H9 (cell line): ENCODE data around the gene OGFR. TPM values are rescaled to one million over a fixed set of nuclear protein-coding genes. Genes with fewer than 3 reads are reported as not detected.

Source experiments
- DNase-seq: peaks from one replicate; pipeline ENCODE4 v3.0.0-alpha.2; 2017
- H2AFZ ChIP-seq: one replicate; pipeline ENCODE4 v1.6.1; 2013; ENCODE audit warnings: mild to moderate bottlenecking, low read length, control low read depth, moderate library complexity
- H2AK5ac ChIP-seq: 2 replicates; pipeline ENCODE4 v1.6.1; 2013; ENCODE audit warnings: low read length, control low read depth, mixed read lengths; ENCODE audit not compliant: insufficient read length
- H2BK120ac ChIP-seq: one replicate; pipeline ENCODE4 v1.6.1; 2013; ENCODE audit warnings: low read depth, mild to moderate bottlenecking, low read length, control low read depth, inconsistent platforms; ENCODE audit not compliant: poor library complexity, severe bottlenecking
- H2BK12ac ChIP-seq: 2 replicates; pipeline ENCODE4 v1.6.1; 2013; ENCODE audit warnings: low read length, control low read depth, mixed read lengths, low read depth; ENCODE audit not compliant: insufficient read length
- H2BK15ac ChIP-seq: 2 replicates; pipeline ENCODE4 v1.6.1; 2013; ENCODE audit warnings: low read depth, low read length, control low read depth
- H2BK20ac ChIP-seq: one replicate; pipeline ENCODE4 v1.6.1; 2013; ENCODE audit warnings: low read depth, mild to moderate bottlenecking, low read length, control low read depth, inconsistent platforms; ENCODE audit not compliant: poor library complexity, severe bottlenecking
- H2BK5ac ChIP-seq: 2 replicates; pipeline ENCODE4 v1.6.1; 2013; ENCODE audit warnings: low read length, control low read depth, mixed read lengths; ENCODE audit not compliant: insufficient read length
- H3K14ac ChIP-seq: 2 replicates; pipeline ENCODE4 v1.6.1; 2013; ENCODE audit warnings: low read length, control low read depth; ENCODE audit not compliant: insufficient read depth
- H3K18ac ChIP-seq: 2 replicates; pipeline ENCODE4 v1.6.1; 2013; ENCODE audit warnings: low read depth, mild to moderate bottlenecking, mixed read lengths, low read length, control low read depth; ENCODE audit not compliant: insufficient read length
- H3K23ac ChIP-seq: 2 replicates; pipeline ENCODE4 v1.6.1; 2013; ENCODE audit warnings: low read length, control low read depth, mixed read lengths, low read depth; ENCODE audit not compliant: insufficient read length
- H3K23me2 ChIP-seq: 2 replicates; pipeline ENCODE4 v1.6.1; 2013; ENCODE audit warnings: low read depth, mild to moderate bottlenecking, mixed read lengths, low read length, control low read depth; ENCODE audit not compliant: insufficient read length, poor library complexity, severe bottlenecking
- H3K27ac ChIP-seq: 2 replicates; pipeline ENCODE4 v1.5.1; 2013; ENCODE audit warnings: low read length, control low read depth, mixed read lengths, low read depth; ENCODE audit not compliant: insufficient read length
- H3K27me3 ChIP-seq: 2 replicates; pipeline ENCODE4 v1.6.1; 2013; ENCODE audit warnings: low read length, control low read depth, inconsistent platforms; ENCODE audit not compliant: insufficient read depth
- H3K4ac ChIP-seq: 2 replicates; pipeline ENCODE4 v1.6.1; 2013; ENCODE audit warnings: low read depth, mild to moderate bottlenecking, control low read depth, inconsistent platforms, low read length, moderate library complexity
- H3K4me1 ChIP-seq: 2 replicates; pipeline ENCODE4 v1.6.1; 2013; ENCODE audit warnings: low read length, control low read depth, inconsistent platforms; ENCODE audit not compliant: insufficient read depth
- H3K4me2 ChIP-seq: 2 replicates; pipeline ENCODE4 v1.6.1; 2013; ENCODE audit warnings: low read length, control low read depth, mixed read lengths; ENCODE audit not compliant: insufficient read length, insufficient read depth
- H3K56ac ChIP-seq: 2 replicates; pipeline ENCODE4 v1.6.1; 2013; ENCODE audit warnings: low read depth, mild to moderate bottlenecking, mixed read lengths, low read length, control low read depth; ENCODE audit not compliant: insufficient read length
- H3K79me1 ChIP-seq: 2 replicates; pipeline ENCODE4 v1.6.1; 2013; ENCODE audit warnings: low read depth, mild to moderate bottlenecking, moderate library complexity, low read length, control low read depth, inconsistent platforms; ENCODE audit not compliant: insufficient read depth, poor library complexity, severe bottlenecking
- H3K79me2 ChIP-seq: 2 replicates; pipeline ENCODE4 v1.6.1; 2013; ENCODE audit warnings: low read length, control low read depth, inconsistent platforms; ENCODE audit not compliant: insufficient read depth
- H3K9ac ChIP-seq: 2 replicates; pipeline ENCODE4 v1.6.1; 2013; ENCODE audit warnings: low read length, control low read depth, mixed read lengths; ENCODE audit not compliant: insufficient read length; ENCODE audit errors: extremely low read depth
- H3K9me3 ChIP-seq: one replicate; pipeline ENCODE4 v1.6.1; 2013; ENCODE audit warnings: low read depth, low read length, inconsistent platforms; ENCODE audit not compliant: control insufficient read depth
- H3T11ph ChIP-seq: one replicate; pipeline ENCODE4 v1.6.1; 2013; ENCODE audit warnings: mild to moderate bottlenecking, low read length, control low read depth, inconsistent platforms
- H4K20me1 ChIP-seq: one replicate; pipeline ENCODE4 v1.6.1; 2013; ENCODE audit not compliant: control insufficient read depth, insufficient read length, insufficient read depth
- H4K5ac ChIP-seq: 2 replicates; pipeline ENCODE4 v1.6.1; 2013; ENCODE audit warnings: low read depth, mild to moderate bottlenecking, mixed read lengths, low read length, control low read depth; ENCODE audit not compliant: insufficient read length
- H4K8ac ChIP-seq: replicated peaks from 2 replicates; pipeline ENCODE4 v1.6.1; 2013; ENCODE audit warnings: low read length, control low read depth, mixed read lengths, low read depth; ENCODE audit not compliant: insufficient read length
- H4K91ac ChIP-seq: 2 replicates; pipeline ENCODE4 v1.6.1; 2013; ENCODE audit warnings: low read depth, mild to moderate bottlenecking, moderate library complexity, mixed read lengths, low read length, control low read depth; ENCODE audit not compliant: insufficient read length
- H3K27ac Mint-ChIP-seq, 3 experiments: 2 replicates in 2 of 3; 3 replicates in 1 of 3; pipeline ENCODE4 v1.8.0; 2020 to 2021; ENCODE audit warnings: mixed read lengths in 3 of 3, mild to moderate bottlenecking in 1 of 3, moderate library complexity in 1 of 3
- H3K27me3 Mint-ChIP-seq: 2 replicates; pipeline ENCODE4 v1.8.0; 2021; ENCODE audit warnings: low read depth, mild to moderate bottlenecking, moderate library complexity, mixed read lengths
- H3K36me3 Mint-ChIP-seq, 3 experiments: 2 replicates in 2 of 3; 3 replicates in 1 of 3; pipeline ENCODE4 v1.8.0; 2020 to 2021; ENCODE audit warnings: low read depth in 3 of 3, mixed read lengths in 3 of 3; ENCODE audit not compliant: insufficient read depth in 1 of 3
- H3K4me1 Mint-ChIP-seq, 2 experiments: 2 replicates each; pipeline ENCODE4 v1.8.0; 2020; ENCODE audit warnings: mixed read lengths in 2 of 2
- H3K4me3 Mint-ChIP-seq, 2 experiments: 2 replicates in 1 of 2; 3 replicates in 1 of 2; pipeline ENCODE4 v1.8.0; 2020 to 2021; ENCODE audit warnings: mild to moderate bottlenecking in 2 of 2, mixed read lengths in 2 of 2, moderate library complexity in 1 of 2
- H3K9me3 Mint-ChIP-seq, 2 experiments: 2 replicates in 1 of 2; 3 replicates in 1 of 2; pipeline ENCODE4 v1.8.0; 2020; ENCODE audit warnings: mild to moderate bottlenecking in 2 of 2, mixed read lengths in 2 of 2, moderate library complexity in 1 of 2
- WGBS: extraction: QIAGEN DNeasy Blood & Tissue Kit; methylation state at CpG from one replicate; pipeline ENCODE4 v1.1.7; 2013; ENCODE audit warnings: missing lambda C conversion rate, low lambda C conversion rate, mixed read lengths; ENCODE audit not compliant: insufficient read length; ENCODE audit errors: extremely low coverage; 5-methylcytosine and 5-hydroxymethylcytosine counted together
- total RNA-seq: library from RNA; stranded (reverse); gene quantifications from 2 replicates; pipeline ENCODE4 v1.2.1, GENCODE V29; 2021
- TF ChIP-seq, protein P1 (sequence below): fragments of 200-600 bp; sonication (generic); conservative IDR thresholded peaks from 3 replicates; pipeline ENCODE4 v1.8.0; 2021; ENCODE audit warnings: antibody characterized with exemption, mild to moderate bottlenecking

Gene OGFR
- total RNA-seq, 1 experiment from 2014 or later = 33.1 TPM

- Histone ChIP-seq H3K27me3 (no peaks in the 10 kb centered on the region), H2AFZ (no peak overlapping the region), H3K18ac (no peak overlapping the region), H3K4ac (no peak overlapping the region), H3K23me2 (peaks cover 10% of the 10 kb centered on the region), H3T11ph (no peak overlapping the region), H4K91ac (no peak overlapping the region), H3K4me1 (no peaks in the 10 kb centered on the region; the same call in 1 of the 2 replicates), H2BK20ac (no peak overlapping the region), H3K23ac (no peak overlapping the region), H4K20me1 (no peaks in the 10 kb centered on the region), H2BK12ac (no peak overlapping the region), H2BK120ac (no peak overlapping the region), H3K79me1 (no peaks in the 10 kb centered on the region), H4K5ac (no peak overlapping the region), H3K56ac (no peak overlapping the region), H2BK5ac (no peak overlapping the region), H3K79me2 (no peaks in the 10 kb centered on the region), H3K27ac (no peak overlapping the region), H4K8ac (no peak overlapping the region), H3K4me2 (no peak overlapping the region), H3K9me3 (no peaks in the 10 kb centered on the region), H3K14ac (no peak overlapping the region), H3K9ac (no peak overlapping the region), H2BK15ac (no peak overlapping the region), H2AK5ac (no peak overlapping the region)
- peaks cover 14 to 16% of the 10 kb centered on the region in 2 experiments for H3K4me1 Mint-ChIP-seq
- peaks cover 5% of the 10 kb centered on the region for H3K27me3 Mint-ChIP-seq
- no peaks in the 10 kb centered on the region for H3K9me3 Mint-ChIP-seq
- H3K36me3 Mint-ChIP-seq = peaks cover 2 to 28% (median 27%) of the 10 kb centered on the region in 3 experiments
- TF ChIP-seq, protein P1, sequence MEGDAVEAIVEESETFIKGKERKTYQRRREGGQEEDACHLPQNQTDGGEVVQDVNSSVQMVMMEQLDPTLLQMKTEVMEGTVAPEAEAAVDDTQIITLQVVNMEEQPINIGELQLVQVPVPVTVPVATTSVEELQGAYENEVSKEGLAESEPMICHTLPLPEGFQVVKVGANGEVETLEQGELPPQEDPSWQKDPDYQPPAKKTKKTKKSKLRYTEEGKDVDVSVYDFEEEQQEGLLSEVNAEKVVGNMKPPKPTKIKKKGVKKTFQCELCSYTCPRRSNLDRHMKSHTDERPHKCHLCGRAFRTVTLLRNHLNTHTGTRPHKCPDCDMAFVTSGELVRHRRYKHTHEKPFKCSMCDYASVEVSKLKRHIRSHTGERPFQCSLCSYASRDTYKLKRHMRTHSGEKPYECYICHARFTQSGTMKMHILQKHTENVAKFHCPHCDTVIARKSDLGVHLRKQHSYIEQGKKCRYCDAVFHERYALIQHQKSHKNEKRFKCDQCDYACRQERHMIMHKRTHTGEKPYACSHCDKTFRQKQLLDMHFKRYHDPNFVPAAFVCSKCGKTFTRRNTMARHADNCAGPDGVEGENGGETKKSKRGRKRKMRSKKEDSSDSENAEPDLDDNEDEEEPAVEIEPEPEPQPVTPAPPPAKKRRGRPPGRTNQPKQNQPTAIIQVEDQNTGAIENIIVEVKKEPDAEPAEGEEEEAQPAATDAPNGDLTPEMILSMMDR = no peak
- no CpG with 5 or more reads among the region's 21 CpGs for WGBS
- no peak overlapping the region for H3K4me3 Mint-ChIP-seq
- no peak overlapping the region for H3K27ac Mint-ChIP-seq
- no peak for DNase-seq
These were observed 6.7 kb downstream of the OGFR start for GRCh38 chr20:62811320-62811719.
